GOT3 (cell line): Measurements from ENCODE around the gene NOLC1.
"Not testable (repeated sequence)": the region's sequence is repeated elsewhere in the genome, so short reads cannot be mapped to it uniquely, and the experiment has no call there.

Experiments used
- DNase-seq: peaks from one replicate; lab custom pipeline; 2025; ENCODE audit warnings: mixed read lengths; lab: John Stamatoyannopoulos, UW

The NOLC1 gene

GRCh38 chr10:102153093-102153620 lies 968 bp downstream of the NOLC1 start:
- no peak for DNase-seq

- no peak for DNase-seq
Observed at GRCh38 chr10:102154466-102155116, 2.4 kb downstream of the NOLC1 start.

GRCh38 chr10:102157224-102157623 lies 5.0 kb downstream of the NOLC1 start:
- DNase-seq, result no peak

GRCh38 chr10:102159051-102159597 lies 6.9 kb downstream of the NOLC1 start:
- DNase-seq, result no peak

- DNase-seq, result no peak
Observed at GRCh38 chr10:102159831-102160230, 7.6 kb downstream of the NOLC1 start.

GRCh38 chr10:102163342-102163989 lies 11.3 kb downstream of the NOLC1 start:
- no peak for DNase-seq

- no peak for DNase-seq
Observed at GRCh38 chr10:102167861-102168260, 15.7 kb downstream of the NOLC1 start.

GRCh38 chr10:102170602-102171001 lies 18.4 kb downstream of the NOLC1 start:
- no peak for DNase-seq

GRCh38 chr10:102172288-102172687 lies 20.1 kb downstream of the NOLC1 start:
- no peak for DNase-seq

GRCh38 chr10:102175415-102175814 lies 23.2 kb downstream of the NOLC1 start:
- DNase-seq, result no peak

- no peak for DNase-seq
Observed at GRCh38 chr10:102184606-102185005, 32.4 kb downstream of the NOLC1 start.

- no peak for DNase-seq
Observed at GRCh38 chr10:102185272-102185671, 33.1 kb downstream of the NOLC1 start.

- DNase-seq, result no peak
Observed at GRCh38 chr10:102185811-102186527, 33.8 kb downstream of the NOLC1 start.

- no peak for DNase-seq
Observed at GRCh38 chr10:102188298-102188940, 36.2 kb downstream of the NOLC1 start.

- DNase-seq, result not testable (repeated sequence)
Observed at GRCh38 chr10:102188941-102189898, 37.0 kb downstream of the NOLC1 start.

GRCh38 chr10:102191956-102192355 lies 39.8 kb downstream of the NOLC1 start:
- DNase-seq, result no peak

- DNase-seq, result no peak
Observed at GRCh38 chr10:102195296-102195870, 43.2 kb downstream of the NOLC1 start.

- no peak for DNase-seq
Observed at GRCh38 chr10:102196893-102197292, 44.7 kb downstream of the NOLC1 start.

GRCh38 chr10:102198027-102198426 lies 45.8 kb downstream of the NOLC1 start:
- DNase-seq, result no peak
